Epidermal melanocyte (primary cell): ENCODE data around the gene GJB3.

Experiments used
- DNase-seq: peaks from one replicate; pipeline ENCODE4 v3.0.0; 2011; ENCODE audit warnings: low spot score; ENCODE audit not compliant: insufficient read length

GJB3 gene

GRCh38 chr1:34822202-34822601 is 41.2 kb downstream of the GJB3 start:
- DNase-seq = no peak

- no peak for DNase-seq
Observed at GRCh38 chr1:34824817-34825454, 43.9 kb downstream of the GJB3 start.

GRCh38 chr1:34825455-34826091 is 44.6 kb downstream of the GJB3 start:
- no peak for DNase-seq

- DNase-seq = no peak
Observed at GRCh38 chr1:34827341-34827941, 46.4 kb downstream of the GJB3 start.

DNA sequence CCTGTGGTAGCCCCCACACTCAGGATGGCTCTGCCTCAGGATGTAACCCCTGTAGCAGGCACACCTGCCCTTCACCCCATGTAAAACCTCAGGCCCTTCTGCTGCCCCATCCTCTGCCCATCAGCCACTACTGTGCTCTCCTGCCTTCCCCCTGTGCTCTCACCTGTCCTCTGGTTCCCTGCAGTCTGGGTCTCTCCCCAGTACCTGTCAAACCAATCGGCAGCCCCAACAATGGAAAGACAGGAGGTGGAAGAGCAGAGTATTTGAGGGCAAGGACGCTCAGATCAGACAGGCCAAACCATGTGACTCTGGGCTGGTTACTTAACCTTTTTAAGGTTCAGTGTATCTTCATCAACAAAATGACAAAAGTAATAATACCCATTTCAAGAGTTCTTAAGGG is 47.6 kb downstream of the GJB3 start:
- DNase-seq = no peak

- no peak for DNase-seq
Observed at GRCh38 chr1:34829250-34829649, 48.2 kb downstream of the GJB3 start.

DNA sequence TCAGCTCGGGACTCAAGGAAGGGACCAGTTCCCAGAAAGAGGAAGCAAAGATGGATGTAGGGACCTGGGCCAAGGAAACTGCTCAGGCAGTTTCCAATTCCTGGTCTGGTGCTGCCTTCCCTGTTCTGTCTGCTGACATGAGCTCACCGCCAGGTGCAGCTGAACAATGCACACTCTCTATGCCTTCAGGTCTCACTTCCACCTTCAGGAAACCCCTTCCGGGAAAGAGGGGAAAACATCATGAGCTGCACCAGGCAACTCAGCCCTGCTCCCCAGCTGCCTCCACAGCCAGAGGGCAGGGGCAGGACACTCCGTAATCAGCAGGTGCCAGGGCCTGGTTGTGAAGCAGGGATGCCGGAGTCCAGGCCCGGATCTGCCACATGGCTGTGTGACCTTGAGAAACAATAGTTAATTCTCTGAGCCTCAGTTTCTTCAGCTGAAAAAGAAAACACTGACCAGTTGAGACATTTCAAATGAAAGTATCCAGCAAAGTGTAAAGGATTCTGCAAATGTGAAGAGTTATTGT is 50.8 kb downstream of the GJB3 start:
- no peak for DNase-seq

- no peak for DNase-seq
Observed at GRCh38 chr1:34833711-34834110, 52.7 kb downstream of the GJB3 start.
